Measurements from ENCODE around the gene GABPB1. TPM values are rescaled to one million over a fixed set of nuclear protein-coding genes. Genes with fewer than 3 reads are reported as not detected.

Gene GABPB1
- total and polyA plus RNA-seq, 10 of the 15 experiments (the other 5 are each of a cell fraction or from before 2014, with no cell fraction given): 13.9 to 48.2 (median 39.8) TPM

DNA sequence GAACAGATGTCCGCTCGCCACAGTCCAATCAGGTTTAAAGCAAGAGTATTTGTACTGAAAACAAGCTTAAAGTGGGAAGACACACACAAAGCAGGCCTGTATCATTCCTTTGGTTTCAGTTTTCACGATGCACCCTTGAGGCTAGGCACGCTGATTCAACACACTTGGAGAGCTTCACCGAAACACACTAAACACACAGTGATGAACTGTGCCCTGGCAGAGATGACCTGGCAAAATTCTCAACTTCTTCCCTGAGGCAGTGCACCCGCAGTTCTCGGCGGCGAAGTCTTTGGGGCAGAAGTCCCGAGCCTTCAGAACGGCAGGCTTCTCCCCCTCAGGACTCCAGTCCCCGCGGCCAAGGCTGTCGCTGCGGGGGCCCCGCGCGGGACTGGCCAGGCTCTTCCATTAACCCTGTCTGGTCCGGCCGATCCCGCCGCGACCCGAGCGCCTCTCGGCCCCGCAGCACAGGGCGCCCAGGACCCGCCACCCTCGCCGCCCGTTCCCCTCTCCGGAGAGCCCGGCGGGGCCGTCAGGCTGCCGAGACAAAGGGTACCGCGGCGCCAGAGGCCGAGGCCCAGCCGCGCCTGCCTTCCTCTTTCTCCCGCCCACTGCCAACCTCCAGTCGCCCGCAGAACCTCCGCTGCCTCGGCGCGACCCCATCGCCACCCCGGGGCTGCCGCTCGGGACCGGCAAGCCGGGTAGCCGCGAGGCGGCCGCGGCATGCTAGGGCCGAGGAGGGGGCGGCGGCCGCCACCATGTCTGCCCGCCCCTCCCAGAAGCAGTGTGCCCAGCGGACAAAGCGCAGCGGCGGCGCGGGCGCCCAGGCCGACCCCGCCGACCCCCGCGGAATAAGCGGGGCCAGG is 792 bp downstream of the GABPB1 start (continued):
- TF ChIP-seq, protein P1, sequence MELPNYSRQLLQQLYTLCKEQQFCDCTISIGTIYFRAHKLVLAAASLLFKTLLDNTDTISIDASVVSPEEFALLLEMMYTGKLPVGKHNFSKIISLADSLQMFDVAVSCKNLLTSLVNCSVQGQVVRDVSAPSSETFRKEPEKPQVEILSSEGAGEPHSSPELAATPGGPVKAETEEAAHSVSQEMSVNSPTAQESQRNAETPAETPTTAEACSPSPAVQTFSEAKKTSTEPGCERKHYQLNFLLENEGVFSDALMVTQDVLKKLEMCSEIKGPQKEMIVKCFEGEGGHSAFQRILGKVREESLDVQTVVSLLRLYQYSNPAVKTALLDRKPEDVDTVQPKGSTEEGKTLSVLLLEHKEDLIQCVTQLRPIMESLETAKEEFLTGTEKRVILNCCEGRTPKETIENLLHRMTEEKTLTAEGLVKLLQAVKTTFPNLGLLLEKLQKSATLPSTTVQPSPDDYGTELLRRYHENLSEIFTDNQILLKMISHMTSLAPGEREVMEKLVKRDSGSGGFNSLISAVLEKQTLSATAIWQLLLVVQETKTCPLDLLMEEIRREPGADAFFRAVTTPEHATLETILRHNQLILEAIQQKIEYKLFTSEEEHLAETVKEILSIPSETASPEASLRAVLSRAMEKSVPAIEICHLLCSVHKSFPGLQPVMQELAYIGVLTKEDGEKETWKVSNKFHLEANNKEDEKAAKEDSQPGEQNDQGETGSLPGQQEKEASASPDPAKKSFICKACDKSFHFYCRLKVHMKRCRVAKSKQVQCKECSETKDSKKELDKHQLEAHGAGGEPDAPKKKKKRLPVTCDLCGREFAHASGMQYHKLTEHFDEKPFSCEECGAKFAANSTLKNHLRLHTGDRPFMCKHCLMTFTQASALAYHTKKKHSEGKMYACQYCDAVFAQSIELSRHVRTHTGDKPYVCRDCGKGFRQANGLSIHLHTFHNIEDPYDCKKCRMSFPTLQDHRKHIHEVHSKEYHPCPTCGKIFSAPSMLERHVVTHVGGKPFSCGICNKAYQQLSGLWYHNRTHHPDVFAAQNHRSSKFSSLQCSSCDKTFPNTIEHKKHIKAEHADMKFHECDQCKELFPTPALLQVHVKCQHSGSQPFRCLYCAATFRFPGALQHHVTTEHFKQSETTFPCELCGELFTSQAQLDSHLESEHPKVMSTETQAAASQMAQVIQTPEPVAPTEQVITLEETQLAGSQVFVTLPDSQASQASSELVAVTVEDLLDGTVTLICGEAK (IDR thresholded peaks at IDR 0.05; ENCODE audit: borderline replicate concordance): no peak

DNA sequence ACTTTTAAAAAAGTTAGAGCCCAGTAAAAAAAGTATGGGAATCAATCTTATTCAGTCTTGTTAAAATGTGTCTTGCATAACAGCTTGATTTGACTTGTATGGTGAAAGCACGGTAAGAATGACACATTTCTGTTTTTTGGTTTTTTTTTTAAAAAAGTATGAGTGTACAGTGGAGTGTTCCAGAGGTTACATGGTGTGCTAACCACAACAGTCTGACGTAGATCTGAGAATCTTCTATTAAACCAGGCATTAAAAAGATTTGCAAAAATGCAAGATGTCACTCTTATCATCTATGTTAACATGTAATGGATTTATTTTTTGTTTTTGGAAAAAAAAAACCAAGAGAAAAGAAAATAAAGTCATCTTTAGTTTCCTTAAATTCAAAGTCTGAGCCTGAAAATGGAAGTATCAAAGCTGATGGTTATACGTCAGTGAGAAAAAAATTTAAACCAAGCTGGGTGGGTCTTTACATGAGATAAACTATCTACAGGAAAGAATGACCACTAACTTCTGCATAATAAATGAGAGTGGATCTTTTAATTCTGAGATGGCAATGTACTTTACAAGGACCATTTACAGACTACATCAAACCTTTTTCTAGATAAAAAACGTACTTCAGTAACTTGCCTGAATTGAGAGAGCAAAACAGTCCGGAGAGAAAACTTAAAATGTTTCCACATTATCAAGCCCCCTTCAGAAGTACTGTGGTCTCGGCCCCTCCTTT is 1.6 kb downstream of the GABPB1 start:
- Histone ChIP-seq H2AFZ (ENCODE audit: control insufficient read depth, low read depth, low read length) (no peak overlapping the region), H3K79me2 (ENCODE audit: control insufficient read depth, insufficient read depth, low read length) (peaks cover 97% of the 10 kb centered on the region), H3K4me1 (ENCODE audit: control insufficient read depth, insufficient read depth, low read length) (peaks cover 7% of the 10 kb centered on the region), H3K9me3 (replicated peaks; ENCODE audit: control insufficient read depth, insufficient read depth, low read length) (no peaks in the 10 kb centered on the region), H3K4me2 (ENCODE audit: control insufficient read depth, insufficient read depth) (peak overlapping the region; percentile 84), H4K20me1 (ENCODE audit: control insufficient read depth, insufficient read depth) (no peaks in the 10 kb centered on the region; the same call in 1 of the 2 replicates), H3K27ac (ENCODE audit: control insufficient read depth, insufficient read depth) (peak overlapping the region; percentile 91), H3K4me3 (peak overlapping the region; percentile 82), H3K36me3 (ENCODE audit: control insufficient read depth in 2 of 2, insufficient read depth in 2 of 2, low read length in 1 of 2) (peaks cover 0 to 4% of the 10 kb centered on the region in 2 experiments; a peak in 1 of 4 replicates), H3K9ac (ENCODE audit: control insufficient read depth, insufficient read depth, low read length) (peak overlapping the region; percentile 98), H3K27me3 (replicated peaks in 1 of 2; ENCODE audit: control insufficient read depth in 2 of 2, insufficient read depth in 2 of 2, low read length in 1 of 2) (no peaks in the 10 kb centered on the region)
- ChIA-PET POLR2A (interaction anchor here (0.5 to 2.3 kb wide), 5 partner anchors 10 to 741 kb away, joined by 3 to 8 read pairs (median 3); partner anchors contain the start of gene TNFAIP8L3), RAD21 (ENCODE audit: unreplicated experiment) (interaction anchor here (0.9 to 1.3 kb wide), 4 partner anchors 25 to 333 kb away, joined by 3 to 7 read pairs (median 4); partner anchors contain the start of gene USP8), SMC1A (ENCODE audit: uncharacterized antibody, unreplicated experiment) (interaction anchor here (0.6 to 7.2 kb wide), 8 partner anchors 10 to 174 kb away, joined by 3 to 38 read pairs (median 4); partner anchors contain the start of gene USP8), CTCF (interaction anchor here (0.6 to 1.0 kb wide), 5 partner anchors 25 to 1275 kb away, joined by 3 to 4 read pairs (median 3); no protein-coding TSS in a partner anchor)
- intact Hi-C loops (cut with micrococcal nuclease; ENCODE audit: unreplicated experiment) (loop anchor here (10.0 kb wide), 1 partner anchor 131 kb away; no protein-coding TSS in a partner anchor), in situ Hi-C loops (cut with MboI) (loop anchor here (10.0 kb wide), 2 partner anchors 91 to 551 kb away; partner anchors contain the start of gene AP4E1)
- FAIRE-seq (no peak), ATAC-seq (peak; percentile 37), DNase-seq (ENCODE audit: low read depth, low spot score) (no peak)
- BruUV-seq (replicated peaks): TSS peak; percentile 56
- 2% methylated on average over 6 of the region's 6 CpGs for WGBS (ENCODE audit: insufficient coverage, insufficient replicate concordance, low lambda C conversion rate, missing lambda C conversion rate)
- TF ChIP-seq, protein P2, sequence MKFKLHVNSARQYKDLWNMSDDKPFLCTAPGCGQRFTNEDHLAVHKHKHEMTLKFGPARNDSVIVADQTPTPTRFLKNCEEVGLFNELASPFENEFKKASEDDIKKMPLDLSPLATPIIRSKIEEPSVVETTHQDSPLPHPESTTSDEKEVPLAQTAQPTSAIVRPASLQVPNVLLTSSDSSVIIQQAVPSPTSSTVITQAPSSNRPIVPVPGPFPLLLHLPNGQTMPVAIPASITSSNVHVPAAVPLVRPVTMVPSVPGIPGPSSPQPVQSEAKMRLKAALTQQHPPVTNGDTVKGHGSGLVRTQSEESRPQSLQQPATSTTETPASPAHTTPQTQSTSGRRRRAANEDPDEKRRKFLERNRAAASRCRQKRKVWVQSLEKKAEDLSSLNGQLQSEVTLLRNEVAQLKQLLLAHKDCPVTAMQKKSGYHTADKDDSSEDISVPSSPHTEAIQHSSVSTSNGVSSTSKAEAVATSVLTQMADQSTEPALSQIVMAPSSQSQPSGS (IDR thresholded peaks at IDR 0.05; ENCODE audit: low read length): peak; percentile 57; the same call in 1 of the 2 replicates
- TF ChIP-seq ZNF384 (IDR thresholded peaks at IDR 0.05; ENCODE audit: borderline replicate concordance, low read depth, low read length) (peak; percentile 59; the same call in 1 of the 2 replicates), JUNB (IDR thresholded peaks at IDR 0.05) (peak; percentile 15; the same call in 1 of the 2 replicates), CREM (IDR thresholded peaks at IDR 0.05; ENCODE audit: low read depth) (peak; percentile 39; the same call in 1 of the 2 replicates), CREB1 (IDR thresholded peaks at IDR 0.05; ENCODE audit: low read depth) (0 out of 2 replicates have a peak, but pooled peaks have one; percentile 47), PML (IDR thresholded peaks at IDR 0.05; ENCODE audit: low read length) (0 out of 2 replicates have a peak, but pooled peaks have one; percentile 3), CBFB (IDR thresholded peaks at IDR 0.05; ENCODE audit: low read depth) (no peak), ZNF217 (IDR thresholded peaks at IDR 0.05) (no peak)
- TF ChIP-seq, protein P3, sequence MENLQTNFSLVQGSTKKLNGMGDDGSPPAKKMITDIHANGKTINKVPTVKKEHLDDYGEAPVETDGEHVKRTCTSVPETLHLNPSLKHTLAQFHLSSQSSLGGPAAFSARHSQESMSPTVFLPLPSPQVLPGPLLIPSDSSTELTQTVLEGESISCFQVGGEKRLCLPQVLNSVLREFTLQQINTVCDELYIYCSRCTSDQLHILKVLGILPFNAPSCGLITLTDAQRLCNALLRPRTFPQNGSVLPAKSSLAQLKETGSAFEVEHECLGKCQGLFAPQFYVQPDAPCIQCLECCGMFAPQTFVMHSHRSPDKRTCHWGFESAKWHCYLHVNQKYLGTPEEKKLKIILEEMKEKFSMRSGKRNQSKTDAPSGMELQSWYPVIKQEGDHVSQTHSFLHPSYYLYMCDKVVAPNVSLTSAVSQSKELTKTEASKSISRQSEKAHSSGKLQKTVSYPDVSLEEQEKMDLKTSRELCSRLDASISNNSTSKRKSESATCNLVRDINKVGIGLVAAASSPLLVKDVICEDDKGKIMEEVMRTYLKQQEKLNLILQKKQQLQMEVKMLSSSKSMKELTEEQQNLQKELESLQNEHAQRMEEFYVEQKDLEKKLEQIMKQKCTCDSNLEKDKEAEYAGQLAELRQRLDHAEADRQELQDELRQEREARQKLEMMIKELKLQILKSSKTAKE (IDR thresholded peaks at IDR 0.05; ENCODE audit: low read depth, poor library complexity, severe bottlenecking): peak; percentile 22

All from GM12878 (cell line).